KOPT-K1 (cell line): ENCODE measurements around the gene CLBA1.

Source experiments
- H3K27ac ChIP-seq: fragments of 200-600 bp; sonication (generic); 2 replicates; pipeline ENCODE4 v1.5.1; 2016; ENCODE audit warnings: antibody characterized with exemption, mild to moderate bottlenecking, low read depth, low read length; ENCODE audit not compliant: poor library complexity, severe bottlenecking
- H3K36me3 ChIP-seq: fragments of 200-600 bp; sonication (generic); 2 replicates; pipeline ENCODE4 v1.5.1; 2017; ENCODE audit warnings: antibody characterized with exemption, mild to moderate bottlenecking, low read length, moderate library complexity; ENCODE audit not compliant: insufficient read depth
- H3K9me3 ChIP-seq: fragments of 200-600 bp; sonication (generic); 2 replicates; pipeline ENCODE4 v1.5.1; 2017; ENCODE audit warnings: antibody characterized with exemption, low read length, mild to moderate bottlenecking; ENCODE audit not compliant: insufficient read depth, poor library complexity, severe bottlenecking

Gene CLBA1

DNA sequence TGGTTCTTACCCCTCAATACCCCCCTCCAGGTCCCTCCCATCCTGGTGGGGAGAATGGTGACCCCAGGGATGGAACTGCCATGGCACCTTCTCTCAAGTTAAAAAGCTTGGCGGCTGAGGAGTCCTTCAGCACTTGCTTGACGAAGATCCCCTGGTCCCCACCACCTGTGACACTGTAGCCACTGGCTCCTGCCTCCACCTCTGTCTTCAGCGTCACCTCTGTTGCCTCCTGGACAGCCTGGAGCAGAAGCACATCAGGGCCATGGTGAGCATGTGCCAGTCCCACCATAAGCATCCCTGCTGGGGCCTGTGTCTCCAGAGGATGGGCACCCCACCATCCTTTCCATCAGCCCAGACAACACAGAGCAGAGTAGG is 30.2 kb upstream of the CLBA1 start:
- H3K27ac ChIP-seq = no peak overlapping the region
- H3K9me3 ChIP-seq = no peaks in the 10 kb centered on the region
- no peaks in the 10 kb centered on the region for H3K36me3 ChIP-seq

DNA sequence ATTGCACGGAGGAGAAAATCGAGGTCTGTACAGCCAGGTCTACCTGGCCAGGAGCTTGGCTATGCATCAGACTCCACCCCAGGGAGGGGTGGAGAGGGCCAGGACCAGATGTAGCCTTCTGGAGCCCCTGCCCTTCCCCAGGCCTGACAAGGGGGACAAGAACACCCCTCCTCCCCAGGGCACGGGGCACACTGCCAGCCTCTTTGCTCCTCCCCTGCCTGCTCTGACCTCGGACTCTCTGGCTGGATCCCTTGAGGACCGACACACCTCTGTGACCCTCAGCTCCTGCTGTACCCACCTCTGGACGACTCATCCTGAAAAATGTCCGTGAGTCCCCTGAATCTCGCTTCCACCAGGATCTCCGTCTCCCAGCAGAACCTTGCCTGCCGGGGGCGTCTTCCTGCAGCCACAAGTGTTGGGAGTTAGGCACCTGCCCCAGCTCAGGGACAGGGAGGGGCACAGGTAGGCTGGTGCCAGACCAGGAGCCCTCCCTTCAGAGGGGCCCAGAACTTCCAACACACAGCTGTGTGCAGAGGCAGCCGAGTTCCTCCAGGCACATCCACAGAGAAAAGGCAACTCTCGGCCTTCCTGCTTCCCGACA is 29.2 kb upstream of the CLBA1 start:
- H3K36me3 ChIP-seq = no peaks in the 10 kb centered on the region
- no peak overlapping the region for H3K27ac ChIP-seq
- no peaks in the 10 kb centered on the region for H3K9me3 ChIP-seq

DNA sequence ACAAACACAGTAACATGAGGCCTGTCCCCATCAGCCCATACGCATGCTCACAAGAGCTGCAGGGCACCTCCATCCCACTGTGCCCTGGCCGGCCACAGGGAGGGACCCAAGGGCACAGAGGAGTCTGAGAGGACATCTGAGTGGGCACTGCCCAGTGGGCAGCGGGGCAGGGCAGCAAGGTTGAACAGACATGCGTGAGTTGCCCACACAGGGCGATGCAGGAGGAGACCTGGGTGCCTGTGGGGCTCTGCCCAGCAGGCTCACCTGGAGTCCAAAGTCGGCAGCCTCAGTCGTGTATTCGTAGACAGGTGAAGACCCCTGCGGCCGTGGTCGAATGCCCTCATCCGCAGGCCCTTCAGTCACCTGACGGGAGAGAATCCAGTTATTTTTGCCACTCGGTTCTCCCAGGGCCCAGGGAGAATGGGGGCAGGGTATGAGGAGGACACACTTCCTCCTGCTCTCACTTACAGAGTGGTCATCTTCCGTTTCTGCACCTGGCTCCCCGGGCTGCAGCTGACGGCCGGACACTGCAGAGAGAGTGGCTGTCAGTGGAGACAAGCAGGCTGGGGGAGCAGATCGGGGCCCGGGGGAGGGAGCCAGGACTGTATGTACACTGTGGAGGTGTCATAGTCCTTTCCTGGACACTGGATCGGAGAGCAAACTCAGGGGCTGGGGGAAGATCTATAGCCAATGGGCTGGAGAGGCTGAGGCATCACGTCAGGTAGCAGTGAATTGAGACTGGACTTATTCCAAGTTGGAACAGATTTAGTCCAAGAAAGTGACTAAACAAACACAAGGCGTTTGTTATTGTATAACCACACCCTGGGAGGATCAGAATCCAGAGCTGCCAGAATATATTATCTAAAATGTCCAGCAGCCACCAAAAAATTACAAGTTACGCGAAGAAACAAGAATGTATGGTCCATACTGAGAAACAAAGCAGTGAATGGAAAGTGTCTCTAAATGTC is 28.2 kb upstream of the CLBA1 start:
- no peaks in the 10 kb centered on the region for H3K9me3 ChIP-seq
- H3K36me3 ChIP-seq = no peaks in the 10 kb centered on the region
- no peak overlapping the region for H3K27ac ChIP-seq

DNA sequence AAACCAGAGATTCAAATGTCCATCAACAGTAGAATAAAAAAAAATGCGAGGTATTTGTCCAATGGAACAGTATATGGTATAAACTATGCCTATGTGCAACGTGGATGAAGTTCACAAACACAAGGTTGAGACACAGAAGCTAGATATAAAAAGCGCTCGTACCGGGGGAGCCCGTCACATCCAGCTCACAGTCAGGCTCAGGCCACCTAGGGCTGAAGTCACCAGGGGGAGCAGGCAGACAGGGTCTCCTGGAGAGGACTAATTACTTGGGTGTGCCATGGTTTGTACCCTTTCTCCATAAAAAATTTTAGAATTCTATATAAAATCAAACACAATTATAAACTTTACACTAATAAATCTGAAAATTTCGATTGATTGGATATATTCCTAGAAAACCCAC is 21.0 kb upstream of the CLBA1 start:
- Histone ChIP-seq H3K27ac (no peak overlapping the region), H3K9me3 (no peaks in the 10 kb centered on the region), H3K36me3 (no peaks in the 10 kb centered on the region)

DNA sequence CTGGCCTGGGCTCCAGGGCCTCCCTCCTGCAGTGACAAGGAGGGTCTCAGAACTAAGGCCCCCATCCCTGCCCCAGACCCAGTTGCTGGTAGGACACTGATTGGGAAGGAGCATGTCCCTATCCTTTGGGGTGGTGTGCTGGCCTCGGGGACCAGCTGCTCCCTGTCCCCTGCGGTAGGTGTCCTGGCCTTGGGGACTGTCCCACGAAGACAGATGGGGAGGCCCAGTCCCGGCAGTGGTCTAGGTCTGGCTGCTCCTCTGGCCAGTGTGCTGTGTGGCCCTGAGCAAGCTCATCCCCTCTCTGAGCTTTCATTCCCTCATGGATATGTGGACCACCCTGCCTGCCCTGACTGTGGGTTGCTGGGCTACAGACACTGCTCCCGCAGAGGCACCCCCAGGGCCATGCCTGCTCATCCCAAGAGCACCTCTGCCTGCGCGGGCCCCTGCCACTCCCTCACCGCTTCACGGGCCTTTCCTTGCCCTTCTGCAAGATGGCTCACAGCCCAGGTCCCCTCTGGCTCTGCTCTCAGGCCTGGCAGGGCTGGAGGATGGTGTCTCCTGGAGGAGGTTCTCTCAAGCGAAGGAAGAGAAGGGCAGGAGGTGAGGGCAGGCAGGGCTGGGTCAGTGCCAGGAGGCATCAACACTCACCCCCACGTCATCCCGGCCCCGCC is 19.9 kb upstream of the CLBA1 start:
- Histone ChIP-seq H3K27ac (no peak overlapping the region), H3K9me3 (no peaks in the 10 kb centered on the region), H3K36me3 (no peaks in the 10 kb centered on the region)

DNA sequence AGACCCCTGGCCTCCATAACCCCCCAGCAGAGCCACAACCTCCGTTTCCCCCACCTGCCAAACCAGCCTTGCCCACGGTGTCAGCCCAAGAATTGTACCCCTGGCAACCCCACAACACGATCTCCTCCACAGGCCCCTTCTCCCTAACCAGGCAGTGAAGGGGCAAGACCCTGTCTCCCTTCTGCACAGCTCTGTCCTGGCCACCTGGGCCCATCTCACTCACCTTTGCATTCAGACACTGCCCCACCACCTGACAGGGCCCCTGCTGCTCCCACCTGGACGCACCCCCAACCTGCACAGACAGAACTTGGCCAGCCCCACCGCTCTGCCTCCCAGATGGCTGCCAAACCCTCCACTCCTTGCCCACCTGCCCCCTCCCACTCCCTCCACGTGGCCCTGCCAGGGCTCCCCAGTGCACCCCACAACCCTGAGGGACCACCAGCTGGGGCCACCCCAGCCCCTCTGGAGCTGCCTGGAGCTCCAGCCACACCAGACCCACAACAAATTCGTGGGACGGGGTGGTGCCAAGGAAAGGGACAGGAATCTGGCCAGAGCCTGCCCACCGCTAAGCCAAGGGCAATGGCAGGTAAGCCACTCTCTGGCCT is 19.2 kb upstream of the CLBA1 start:
- Histone ChIP-seq H3K27ac (no peak overlapping the region), H3K9me3 (no peaks in the 10 kb centered on the region), H3K36me3 (no peaks in the 10 kb centered on the region)

DNA sequence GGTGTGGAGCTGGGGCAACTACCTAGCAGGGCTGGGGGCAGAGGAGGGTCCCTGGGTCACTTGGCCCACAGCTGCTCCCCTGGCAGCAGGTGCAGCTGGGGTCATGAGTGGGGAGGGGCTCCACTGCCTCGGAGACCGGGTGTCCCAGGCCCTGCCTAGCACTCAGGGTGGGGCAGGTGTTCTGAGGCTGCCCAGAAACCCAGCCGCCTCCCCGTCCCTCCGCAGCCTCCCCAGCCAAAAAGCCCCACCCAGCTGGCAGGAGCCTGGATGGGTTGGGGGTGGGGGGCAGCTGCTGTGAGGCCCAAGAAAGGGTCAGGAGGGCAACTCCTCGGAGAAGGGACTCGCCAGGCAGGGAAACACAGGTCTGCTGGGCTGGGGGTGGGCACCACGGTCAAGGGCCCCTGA is 18.6 kb upstream of the CLBA1 start:
- H3K27ac ChIP-seq = no peak overlapping the region

DNA sequence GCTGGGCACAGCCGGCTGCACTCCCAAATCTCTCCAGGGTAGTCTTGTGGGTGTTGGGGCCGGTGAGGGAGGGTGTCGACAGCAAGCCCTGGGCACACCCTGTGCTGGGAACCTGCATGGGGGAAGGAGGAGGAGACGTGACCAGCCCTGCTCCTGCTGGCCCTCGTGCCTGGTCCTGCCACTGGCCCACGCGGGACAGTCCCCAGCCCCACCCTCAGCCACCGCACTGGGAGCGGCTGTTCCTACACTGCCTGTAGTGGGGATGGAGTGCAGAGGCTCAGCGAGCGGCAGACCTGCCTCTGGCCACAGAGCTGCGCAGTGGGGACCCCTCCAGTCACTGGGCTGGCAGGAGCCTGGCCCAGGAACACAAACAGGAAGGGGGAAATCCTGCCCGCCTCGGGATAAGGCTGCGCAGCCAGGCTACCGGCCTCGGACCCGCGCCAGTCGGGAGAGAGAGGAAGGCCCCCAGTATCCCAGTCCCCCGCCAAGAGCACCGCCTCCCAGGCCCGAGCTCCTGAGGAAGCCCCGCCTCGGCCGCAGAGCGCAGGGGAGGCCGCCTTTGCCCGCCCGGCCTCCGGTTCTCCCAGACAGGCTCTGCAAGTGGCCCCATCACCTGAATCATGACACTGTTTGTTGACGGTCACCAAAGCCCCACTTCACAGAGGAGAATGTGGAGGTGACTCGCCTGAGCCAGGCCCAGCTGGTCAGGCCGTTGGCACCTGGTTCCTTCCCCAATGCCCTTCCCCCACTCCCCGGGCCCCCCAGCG is 18.0 kb upstream of the CLBA1 start:
- Histone ChIP-seq H3K36me3 (no peaks in the 10 kb centered on the region), H3K27ac (no peak overlapping the region), H3K9me3 (no peaks in the 10 kb centered on the region)

More for the DNA sequence above, 18.6 kb upstream of the CLBA1 start:
- no peaks in the 10 kb centered on the region for H3K9me3 ChIP-seq
- H3K36me3 ChIP-seq = no peaks in the 10 kb centered on the region

DNA sequence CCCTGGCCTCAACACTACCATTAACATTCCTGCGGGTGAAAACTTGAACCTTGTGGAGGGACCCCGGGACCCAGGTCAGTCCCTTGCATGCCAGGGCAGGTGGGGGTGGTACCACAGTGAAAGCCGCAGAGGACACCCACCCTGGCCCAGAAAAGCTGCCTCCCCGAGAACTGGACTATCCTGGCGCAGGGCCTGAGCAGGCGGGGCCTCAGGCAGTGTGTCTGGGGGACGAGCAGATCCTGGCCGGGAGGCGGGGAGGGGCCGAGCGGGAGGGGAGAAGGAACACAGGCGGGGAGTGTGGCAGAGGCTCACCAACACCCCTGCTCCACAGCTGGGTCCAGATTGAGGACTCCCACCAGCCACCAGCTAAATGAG is 17.4 kb upstream of the CLBA1 start:
- Histone ChIP-seq H3K9me3 (no peaks in the 10 kb centered on the region), H3K36me3 (no peaks in the 10 kb centered on the region), H3K27ac (no peak overlapping the region)

DNA sequence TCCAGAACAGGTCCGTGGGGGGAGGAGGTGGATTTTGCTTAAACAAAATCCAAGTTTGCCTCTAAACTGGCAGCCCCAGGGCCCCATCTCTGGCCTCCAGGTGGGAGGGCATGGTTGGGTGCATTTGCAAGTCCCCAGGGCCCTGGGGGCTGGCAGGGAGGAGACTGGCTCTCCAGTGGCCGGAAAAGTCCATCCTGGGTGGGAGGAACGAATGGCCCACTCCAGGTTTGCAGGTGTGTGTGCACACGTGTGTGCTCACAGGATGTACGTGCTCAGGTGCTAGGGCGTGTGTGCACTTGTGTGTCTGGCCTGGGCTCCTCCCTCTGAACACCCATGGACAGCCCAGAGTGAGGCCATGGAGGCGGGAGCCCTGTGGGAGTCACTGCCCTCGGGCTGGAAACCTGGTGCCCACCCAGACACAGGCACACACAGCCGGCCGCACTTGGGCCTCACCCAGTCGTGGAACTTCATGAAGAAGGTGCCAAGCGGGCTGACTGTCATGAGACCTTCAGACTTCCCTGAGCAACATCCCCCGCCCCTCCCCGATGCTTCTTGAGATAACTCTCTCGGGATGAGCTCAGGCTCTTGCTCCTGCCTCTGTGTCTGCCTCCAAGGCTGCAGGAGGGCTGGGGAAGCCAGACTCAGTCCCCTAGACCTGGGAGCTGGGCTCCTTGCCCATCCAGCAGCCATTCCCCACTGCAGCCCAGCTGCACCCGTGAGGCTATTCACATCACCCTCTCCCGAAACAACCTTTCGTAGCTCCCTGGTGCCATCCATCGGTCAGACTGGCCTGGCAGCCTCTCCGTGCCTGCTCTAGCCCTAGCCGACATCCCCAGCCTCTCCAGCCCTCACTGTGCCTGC is 16.8 kb upstream of the CLBA1 start:
- Histone ChIP-seq H3K9me3 (no peaks in the 10 kb centered on the region), H3K36me3 (no peaks in the 10 kb centered on the region), H3K27ac (no peak overlapping the region)

DNA sequence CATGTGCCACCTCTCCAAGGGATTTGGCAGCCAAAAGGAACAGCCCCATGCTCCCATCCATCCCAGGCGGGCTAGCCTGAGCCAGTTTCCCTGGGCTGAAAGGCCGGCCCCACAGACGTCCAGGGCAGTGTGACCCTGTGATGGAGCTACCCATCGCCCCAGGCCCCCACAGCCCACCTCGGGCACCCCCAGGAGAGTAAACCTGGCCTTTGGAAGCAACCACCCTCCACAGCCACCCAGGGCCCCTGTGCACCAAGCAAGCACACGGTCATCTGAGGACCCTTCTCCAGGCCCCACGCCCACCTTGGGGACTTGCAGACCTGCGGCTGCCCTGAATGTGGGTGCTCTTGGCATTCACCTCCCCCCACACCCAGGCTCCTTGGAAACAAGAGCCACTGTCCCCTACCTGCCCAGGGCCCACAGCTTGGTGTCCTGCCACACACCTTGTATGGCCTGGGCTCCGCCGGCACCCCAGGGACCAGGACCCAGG is 15.8 kb upstream of the CLBA1 start:
- H3K27ac ChIP-seq = no peak overlapping the region
- no peaks in the 10 kb centered on the region for H3K36me3 ChIP-seq

DNA sequence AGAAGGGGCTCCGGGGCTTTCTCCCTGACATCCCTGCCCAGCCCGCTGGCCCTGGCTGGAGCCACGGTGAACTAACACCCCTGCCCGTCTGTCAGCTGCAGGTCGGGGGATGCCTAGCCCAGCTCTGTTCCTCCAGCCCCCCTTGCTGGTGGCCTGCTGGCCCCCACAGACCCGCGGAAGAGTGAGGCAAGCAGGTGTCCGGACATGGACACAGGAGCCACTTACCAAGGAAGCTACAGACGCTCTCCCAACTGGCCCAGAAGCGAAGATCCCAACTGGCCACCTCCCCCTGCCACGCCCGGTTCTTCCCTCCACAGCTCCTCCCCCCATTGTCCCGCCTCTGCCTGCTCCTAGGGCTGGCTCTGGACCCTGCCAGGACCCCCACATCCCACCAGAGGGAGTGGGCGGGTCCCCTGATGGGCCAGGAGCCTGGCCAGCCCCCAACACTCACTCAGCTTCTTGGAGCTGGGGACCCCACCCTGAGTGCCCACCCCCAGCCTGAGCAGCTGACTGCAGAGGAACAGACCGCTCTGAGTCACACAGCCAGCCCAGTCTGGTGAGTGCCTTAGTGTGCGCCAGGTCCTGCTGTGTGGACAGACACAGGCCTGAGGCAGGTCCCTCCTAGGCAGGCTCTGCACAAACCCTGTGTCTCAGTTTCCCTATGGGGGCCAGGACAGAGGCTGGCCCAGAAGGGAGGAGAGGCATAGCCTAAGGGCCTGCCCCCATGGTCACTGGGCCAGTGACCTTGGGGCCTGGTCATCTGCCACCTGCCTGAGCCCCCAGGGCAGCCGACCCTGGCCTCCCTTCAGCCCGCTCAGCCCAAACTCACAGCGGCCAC is 15.1 kb upstream of the CLBA1 start:
- Histone ChIP-seq H3K9me3 (no peaks in the 10 kb centered on the region), H3K36me3 (no peaks in the 10 kb centered on the region), H3K27ac (no peak overlapping the region)

More for the DNA sequence above, 15.8 kb upstream of the CLBA1 start:
- no peaks in the 10 kb centered on the region for H3K9me3 ChIP-seq
